GM21515 (cell line): ENCODE measurements around the gene DUSP28.
"Not testable (repeated sequence)": the region's sequence is repeated elsewhere in the genome, so short reads cannot be mapped to it uniquely, and the experiment has no call there.

Source experiments
- ATAC-seq: cut with Tn5 transposase; IDR thresholded peaks from one replicate; pipeline ENCODE4 v1.9.1; 2021; ENCODE audit not compliant: unreplicated experiment

Gene DUSP28

GRCh38 chr2:240560084-240560479 is at the start of gene DUSP28:
TSS of gene DUSP28 (plus strand) at chr2:240560357. CDS start at chr2:240560685, 328 bp downstream.
- ATAC-seq, result peak; percentile 48

- ATAC-seq, result no peak
Measured at GRCh38 chr2:240510513-240511210, 49.5 kb upstream of the DUSP28 start.

- ATAC-seq, result no peak
Measured at GRCh38 chr2:240511351-240512108, 48.6 kb upstream of the DUSP28 start.

GRCh38 chr2:240512109-240512485 is 48.1 kb upstream of the DUSP28 start:
- ATAC-seq, result no peak

- ATAC-seq, result no peak
Measured at GRCh38 chr2:240512666-240513535, 47.3 kb upstream of the DUSP28 start.

GRCh38 chr2:240513549-240514287 is 46.4 kb upstream of the DUSP28 start:
- ATAC-seq, result peak; percentile 91

GRCh38 chr2:240514631-240515030 is 45.5 kb upstream of the DUSP28 start:
- ATAC-seq, result no peak

GRCh38 chr2:240517342-240517741 is 42.8 kb upstream of the DUSP28 start:
- no peak for ATAC-seq

- no peak for ATAC-seq
Measured at GRCh38 chr2:240518981-240519380, 41.2 kb upstream of the DUSP28 start.

GRCh38 chr2:240519396-240520129 is 40.6 kb upstream of the DUSP28 start:
- no peak for ATAC-seq

GRCh38 chr2:240520130-240520973 is 39.8 kb upstream of the DUSP28 start:
- ATAC-seq, result no peak

- no peak for ATAC-seq
Measured at GRCh38 chr2:240520974-240521350, 39.2 kb upstream of the DUSP28 start.

- ATAC-seq, result not testable (repeated sequence)
Measured at GRCh38 chr2:240521885-240522284, 38.3 kb upstream of the DUSP28 start.

- ATAC-seq, result no peak
Measured at GRCh38 chr2:240522406-240522805, 37.8 kb upstream of the DUSP28 start.

GRCh38 chr2:240523451-240524281 is 36.5 kb upstream of the DUSP28 start:
- ATAC-seq, result no peak

GRCh38 chr2:240524963-240525718 is 35.0 kb upstream of the DUSP28 start:
- ATAC-seq, result no peak

- no peak for ATAC-seq
Measured at GRCh38 chr2:240525802-240526201, 34.4 kb upstream of the DUSP28 start.

- no peak for ATAC-seq
Measured at GRCh38 chr2:240526521-240526920, 33.6 kb upstream of the DUSP28 start.
